Activated CD4-positive, CD25-positive, alpha-beta regulatory T cell treated with anti-CD3 and anti-CD28 coated beads, Interleukin-2, amount 50 U/mL, for 24 hours (primary cell): ENCODE measurements around the gene SCGB1D1.

Source experiments
- ATAC-seq, 2 donors: fragments of 150-1000 bp; cut with Tn5 transposase; one replicate each; pipeline ENCODE4 v1.10.0; 2021; ENCODE audit warnings: mild to moderate bottlenecking in 1 of 2, moderate library complexity in 1 of 2

SCGB1D1 gene

GRCh38 chr11:62237499-62237898 is 47.5 kb downstream of the SCGB1D1 start:
- no peak for ATAC-seq

- ATAC-seq = no peak
Measured at GRCh38 chr11:62238151-62238550, 48.1 kb downstream of the SCGB1D1 start.

GRCh38 chr11:62241095-62241494 is 51.1 kb downstream of the SCGB1D1 start:
- no peak for ATAC-seq

- ATAC-seq = no peak
Measured at GRCh38 chr11:62242021-62242420, 52.0 kb downstream of the SCGB1D1 start, which contains the start of gene SCGB1D2. TSS of gene SCGB1D2 (plus strand) at chr11:62242239. CDS start at chr11:62242308, 69 bp downstream.
